ENCODE data around the gene SMTNL1. TPM values are rescaled to one million over a fixed set of nuclear protein-coding genes. Genes with fewer than 3 reads are reported as not detected.

SMTNL1 gene
- total RNA-seq, 1 donor from 2014 or later: not detected

DNA sequence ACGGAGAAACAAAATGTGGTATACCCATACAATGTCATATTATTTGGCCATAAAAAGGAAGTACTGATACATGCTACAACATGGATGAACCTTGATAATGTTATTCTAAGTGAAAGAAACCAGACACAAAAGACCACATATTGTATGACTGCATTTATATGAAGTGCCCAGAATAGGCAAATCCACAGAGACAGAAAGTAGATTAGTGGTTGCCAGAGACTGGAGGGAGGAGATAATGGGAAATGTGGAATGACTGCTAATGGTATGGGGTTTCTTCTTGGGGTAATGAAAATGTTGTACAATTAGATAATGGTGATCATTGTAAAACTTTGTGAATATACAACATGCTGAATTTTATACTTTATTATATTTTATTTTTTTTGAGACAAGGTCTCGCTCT lies 16.3 kb upstream of the SMTNL1 start:
- H3K27ac Mint-ChIP-seq: no peak overlapping the region
- TF ChIP-seq, protein P1, sequence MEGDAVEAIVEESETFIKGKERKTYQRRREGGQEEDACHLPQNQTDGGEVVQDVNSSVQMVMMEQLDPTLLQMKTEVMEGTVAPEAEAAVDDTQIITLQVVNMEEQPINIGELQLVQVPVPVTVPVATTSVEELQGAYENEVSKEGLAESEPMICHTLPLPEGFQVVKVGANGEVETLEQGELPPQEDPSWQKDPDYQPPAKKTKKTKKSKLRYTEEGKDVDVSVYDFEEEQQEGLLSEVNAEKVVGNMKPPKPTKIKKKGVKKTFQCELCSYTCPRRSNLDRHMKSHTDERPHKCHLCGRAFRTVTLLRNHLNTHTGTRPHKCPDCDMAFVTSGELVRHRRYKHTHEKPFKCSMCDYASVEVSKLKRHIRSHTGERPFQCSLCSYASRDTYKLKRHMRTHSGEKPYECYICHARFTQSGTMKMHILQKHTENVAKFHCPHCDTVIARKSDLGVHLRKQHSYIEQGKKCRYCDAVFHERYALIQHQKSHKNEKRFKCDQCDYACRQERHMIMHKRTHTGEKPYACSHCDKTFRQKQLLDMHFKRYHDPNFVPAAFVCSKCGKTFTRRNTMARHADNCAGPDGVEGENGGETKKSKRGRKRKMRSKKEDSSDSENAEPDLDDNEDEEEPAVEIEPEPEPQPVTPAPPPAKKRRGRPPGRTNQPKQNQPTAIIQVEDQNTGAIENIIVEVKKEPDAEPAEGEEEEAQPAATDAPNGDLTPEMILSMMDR (conservative IDR thresholded peaks at IDR 0.05): no peak
- H3K36me3 Mint-ChIP-seq: no peaks in the 10 kb centered on the region
- H3K4me3 Mint-ChIP-seq: no peak overlapping the region
- no peaks in the 10 kb centered on the region for H3K4me1 Mint-ChIP-seq (ENCODE audit: unreplicated experiment)
- no peaks in the 10 kb centered on the region for H3K9me3 Mint-ChIP-seq
- peaks cover 23% of the 10 kb centered on the region for H3K27me3 Mint-ChIP-seq
- DNase-seq (ENCODE audit: extremely low spot score, unreplicated experiment): no peak

DNA sequence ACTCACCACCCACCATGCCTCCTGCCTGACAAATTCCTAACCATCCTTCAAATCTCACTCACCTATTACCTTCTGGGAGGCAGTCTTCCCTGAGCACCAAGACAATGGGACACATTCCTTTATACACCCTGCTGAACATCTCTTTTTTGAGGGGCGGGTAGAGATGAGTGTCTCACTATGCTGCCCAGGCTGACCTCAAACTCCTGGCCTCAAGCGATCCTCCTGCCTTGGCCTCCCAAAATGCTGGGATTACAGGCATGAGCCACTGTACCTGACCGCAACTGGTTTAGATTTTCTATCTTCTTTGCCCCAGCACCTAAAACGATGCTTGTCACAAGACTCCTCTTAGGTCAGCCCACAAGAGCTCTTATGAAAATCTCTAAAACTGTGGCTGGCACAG lies 14.0 kb upstream of the SMTNL1 start:
- Mint-ChIP-seq H3K27me3 (peaks cover 8% of the 10 kb centered on the region), H3K9me3 (no peaks in the 10 kb centered on the region), H3K4me3 (no peak overlapping the region), H3K27ac (no peak overlapping the region), H3K4me1 (ENCODE audit: unreplicated experiment) (peaks cover 6% of the 10 kb centered on the region), H3K36me3 (no peaks in the 10 kb centered on the region)
- no peak for DNase-seq (ENCODE audit: extremely low spot score, unreplicated experiment)
- TF ChIP-seq, protein P1 (conservative IDR thresholded peaks at IDR 0.05): no peak

DNA sequence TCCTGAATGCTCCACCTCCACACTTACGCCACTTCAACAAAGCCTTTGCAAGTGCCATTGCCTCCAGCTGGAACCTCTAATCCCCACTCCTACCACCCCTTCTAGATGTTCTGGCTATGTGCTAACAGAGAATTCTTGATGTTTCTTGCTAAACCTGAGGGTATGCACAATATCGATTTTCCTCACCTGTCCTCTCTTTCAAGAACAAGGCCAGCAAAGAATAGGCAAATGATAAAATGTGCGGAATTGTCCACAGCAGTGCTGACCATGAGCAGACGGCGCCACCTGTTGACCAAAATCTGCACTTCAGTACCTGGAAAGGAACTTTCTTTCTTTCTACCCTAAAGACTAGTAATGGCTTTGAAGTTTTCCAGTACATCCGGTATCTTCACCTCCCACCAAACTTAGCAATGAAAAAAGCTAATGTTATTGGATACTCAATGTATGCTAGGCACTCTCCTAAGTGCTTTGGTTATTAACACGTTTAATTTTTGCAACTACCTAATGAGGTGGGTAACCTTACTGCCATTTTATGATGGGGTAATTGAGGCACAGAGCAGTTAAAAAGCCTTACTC lies 10.3 kb upstream of the SMTNL1 start:
- Mint-ChIP-seq H3K4me3 (no peak overlapping the region), H3K9me3 (no peaks in the 10 kb centered on the region), H3K4me1 (ENCODE audit: unreplicated experiment) (peaks cover 16% of the 10 kb centered on the region), H3K27me3 (no peaks in the 10 kb centered on the region), H3K27ac (peak overlapping the region; percentile 30), H3K36me3 (no peaks in the 10 kb centered on the region)
- TF ChIP-seq, protein P1 (conservative IDR thresholded peaks at IDR 0.05): peak; percentile 98
- DNase-seq (ENCODE audit: extremely low spot score, unreplicated experiment): no peak

DNA sequence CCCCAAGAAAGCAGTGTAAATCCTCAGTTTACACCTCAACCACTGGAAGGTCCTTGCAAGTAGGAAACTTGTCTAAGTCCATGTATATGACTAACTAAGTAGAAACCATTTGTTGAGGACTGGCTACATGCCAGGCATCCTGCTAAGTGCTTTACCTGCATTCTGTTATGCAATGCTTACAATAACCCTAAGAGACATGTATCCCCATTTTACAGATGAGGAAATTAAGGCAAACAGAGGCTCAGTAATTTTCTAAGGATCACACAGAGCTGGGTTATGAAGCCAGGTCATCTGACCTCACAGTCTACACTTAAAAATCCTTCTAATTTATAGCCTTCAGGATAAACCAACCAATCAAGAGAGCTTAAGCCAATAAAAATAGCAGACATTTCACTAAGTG lies 8.4 kb upstream of the SMTNL1 start:
- TF ChIP-seq, protein P1 (conservative IDR thresholded peaks at IDR 0.05): no peak
- no peaks in the 10 kb centered on the region for H3K27me3 Mint-ChIP-seq

DNA sequence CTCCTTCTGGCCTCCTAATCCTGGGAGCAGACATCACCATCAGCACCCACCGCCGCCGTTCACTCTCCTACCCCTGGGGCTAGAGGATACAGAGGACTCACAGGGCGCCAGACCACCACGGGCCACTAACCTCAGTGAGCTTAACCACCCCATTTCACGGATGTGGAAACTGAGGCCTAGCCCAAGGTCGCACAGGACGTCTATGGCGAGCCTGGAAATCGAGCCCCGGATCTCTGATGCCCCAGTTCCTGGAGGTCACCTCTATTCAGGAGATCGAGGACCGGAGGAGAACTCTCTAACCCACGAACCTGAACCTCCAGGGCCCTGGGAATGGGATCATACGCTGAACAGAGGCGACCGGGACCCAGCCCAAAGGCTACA lies 7.2 kb upstream of the SMTNL1 start:
- no peaks in the 10 kb centered on the region for H3K36me3 Mint-ChIP-seq
- H3K9me3 Mint-ChIP-seq: no peaks in the 10 kb centered on the region
- H3K27ac Mint-ChIP-seq: peak overlapping the region; percentile 91
- no peak for DNase-seq (ENCODE audit: extremely low spot score, unreplicated experiment)
- no peaks in the 10 kb centered on the region for H3K27me3 Mint-ChIP-seq
- peak overlapping the region; percentile 93 for H3K4me3 Mint-ChIP-seq
- H3K4me1 Mint-ChIP-seq (ENCODE audit: unreplicated experiment): peaks cover 16% of the 10 kb centered on the region
- TF ChIP-seq, protein P1 (conservative IDR thresholded peaks at IDR 0.05): no peak

More for the DNA sequence above, 8.4 kb upstream of the SMTNL1 start:
- Mint-ChIP-seq H3K27ac (no peak overlapping the region), H3K4me3 (peak overlapping the region; percentile 44), H3K36me3 (no peaks in the 10 kb centered on the region), H3K9me3 (no peaks in the 10 kb centered on the region), H3K4me1 (ENCODE audit: unreplicated experiment) (peaks cover 16% of the 10 kb centered on the region)
- no peak for DNase-seq (ENCODE audit: extremely low spot score, unreplicated experiment)
